Spinal cord (tissue), 10 donors: ENCODE measurements around the gene ZNF865. TPM values are rescaled to one million over a fixed set of nuclear protein-coding genes. Genes with fewer than 3 reads are reported as not detected.

Experiments
- DNase-seq, 6 donors: peaks; one replicate each; pipeline versions ENCODE4 v3.0.0 to v3.0.0-alpha.2; 2013 to 2015; ENCODE audit warnings: low spot score in 6 of 6, low read depth in 4 of 6
- H3K27ac ChIP-seq: one replicate; pipeline ENCODE4 v1.5.1; 2013; ENCODE audit warnings: low read depth, low read length, control low read depth
- H3K27me3 ChIP-seq: one replicate; pipeline ENCODE4 v1.6.1; 2013; ENCODE audit warnings: low read length; ENCODE audit not compliant: control insufficient read depth, insufficient read depth
- H3K36me3 ChIP-seq: one replicate; pipeline ENCODE4 v1.6.1; 2013; ENCODE audit warnings: low read length; ENCODE audit not compliant: control insufficient read depth, insufficient read depth
- H3K4me1 ChIP-seq: one replicate; pipeline ENCODE4 v1.6.1; 2013; ENCODE audit warnings: low read length; ENCODE audit not compliant: control insufficient read depth, insufficient read depth
- H3K4me3 ChIP-seq: one replicate; pipeline ENCODE4 v1.5.1; 2013; ENCODE audit warnings: low read depth, low read length, control low read depth
- H3K9me3 ChIP-seq: one replicate; pipeline ENCODE4 v1.6.1; 2013; ENCODE audit warnings: low read length; ENCODE audit not compliant: control insufficient read depth, insufficient read depth
- WGBS: methylation state at CpG from one replicate; pipeline ENCODE4 v1.1.5; 2013; ENCODE audit warnings: missing lambda C conversion rate; ENCODE audit not compliant: insufficient coverage; 5-methylcytosine and 5-hydroxymethylcytosine counted together
- polyA plus RNA-seq, 2 donors: library from polyadenylated mRNA; unstranded; fragments of 120-200 nt; gene quantifications; one replicate each; pipeline ENCODE4 v1.2.1, GENCODE V29; 2013; ENCODE audit not compliant: insufficient read length in 2 of 2
- total RNA-seq, 2 donors: library from RNA; depleted of rRNA in 1 of 2; stranded (reverse); fragments of 120-200 nt in 1 of 2; fragments of >200 nt in 1 of 2; gene quantifications; one replicate each; pipeline versions ENCODE4 v1.2.3 to v1.2.4, GENCODE V29; 2013 to 2014
- donor health status: healthy.

ZNF865 gene
- total and polyA plus RNA-seq, 4 donors: 1.4 to 15.4 (median 8.5) TPM

GRCh38 chr19:55613930-55614710 lies 8.7 kb downstream of the ZNF865 start:
- WGBS: 96% methylated on average over 63 of the region's 75 CpGs
- Histone ChIP-seq H3K27me3 (no peaks in the 10 kb centered on the region), H3K36me3 (peaks cover 63% of the 10 kb centered on the region), H3K27ac (no peak overlapping the region), H3K4me1 (no peaks in the 10 kb centered on the region), H3K9me3 (no peaks in the 10 kb centered on the region), H3K4me3 (no peak overlapping the region)
- DNase-seq: no peak

DNA sequence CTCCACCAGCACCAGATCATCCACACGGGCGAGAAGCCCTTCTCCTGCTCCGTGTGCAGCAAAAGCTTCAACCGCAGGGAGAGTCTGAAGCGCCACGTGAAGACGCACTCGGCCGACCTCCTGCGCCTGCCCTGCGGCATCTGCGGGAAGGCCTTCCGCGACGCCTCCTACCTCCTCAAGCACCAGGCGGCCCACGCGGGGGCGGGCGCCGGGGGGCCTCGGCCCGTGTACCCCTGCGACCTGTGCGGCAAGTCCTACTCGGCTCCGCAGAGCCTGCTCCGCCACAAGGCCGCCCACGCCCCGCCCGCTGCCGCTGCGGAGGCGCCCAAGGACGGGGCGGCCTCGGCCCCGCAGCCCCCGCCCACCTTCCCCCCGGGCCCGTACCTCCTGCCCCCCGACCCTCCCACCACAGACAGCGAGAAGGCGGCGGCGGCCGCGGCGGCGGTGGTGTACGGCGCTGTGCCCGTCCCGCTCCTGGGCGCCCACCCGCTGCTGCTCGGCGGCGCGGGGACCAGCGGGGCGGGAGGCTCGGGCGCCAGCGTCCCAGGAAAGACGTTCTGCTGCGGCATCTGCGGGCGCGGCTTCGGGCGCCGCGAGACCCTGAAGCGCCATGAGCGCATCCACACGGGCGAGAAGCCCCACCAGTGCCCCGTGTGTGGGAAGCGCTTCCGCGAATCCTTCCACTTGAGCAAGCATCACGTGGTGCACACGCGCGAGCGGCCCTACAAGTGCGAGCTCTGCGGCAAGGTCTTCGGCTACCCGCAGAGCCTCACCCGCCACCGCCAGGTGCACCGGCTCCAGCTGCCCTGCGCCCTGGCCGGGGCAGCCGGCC lies 9.5 kb downstream of the ZNF865 start:
- Histone ChIP-seq H3K27me3 (no peaks in the 10 kb centered on the region), H3K36me3 (peaks cover 63% of the 10 kb centered on the region), H3K4me3 (no peak overlapping the region), H3K27ac (no peak overlapping the region), H3K9me3 (no peaks in the 10 kb centered on the region), H3K4me1 (no peaks in the 10 kb centered on the region)
- DNase-seq: no peak
- WGBS: 98% methylated on average over 83 of the region's 98 CpGs

DNA sequence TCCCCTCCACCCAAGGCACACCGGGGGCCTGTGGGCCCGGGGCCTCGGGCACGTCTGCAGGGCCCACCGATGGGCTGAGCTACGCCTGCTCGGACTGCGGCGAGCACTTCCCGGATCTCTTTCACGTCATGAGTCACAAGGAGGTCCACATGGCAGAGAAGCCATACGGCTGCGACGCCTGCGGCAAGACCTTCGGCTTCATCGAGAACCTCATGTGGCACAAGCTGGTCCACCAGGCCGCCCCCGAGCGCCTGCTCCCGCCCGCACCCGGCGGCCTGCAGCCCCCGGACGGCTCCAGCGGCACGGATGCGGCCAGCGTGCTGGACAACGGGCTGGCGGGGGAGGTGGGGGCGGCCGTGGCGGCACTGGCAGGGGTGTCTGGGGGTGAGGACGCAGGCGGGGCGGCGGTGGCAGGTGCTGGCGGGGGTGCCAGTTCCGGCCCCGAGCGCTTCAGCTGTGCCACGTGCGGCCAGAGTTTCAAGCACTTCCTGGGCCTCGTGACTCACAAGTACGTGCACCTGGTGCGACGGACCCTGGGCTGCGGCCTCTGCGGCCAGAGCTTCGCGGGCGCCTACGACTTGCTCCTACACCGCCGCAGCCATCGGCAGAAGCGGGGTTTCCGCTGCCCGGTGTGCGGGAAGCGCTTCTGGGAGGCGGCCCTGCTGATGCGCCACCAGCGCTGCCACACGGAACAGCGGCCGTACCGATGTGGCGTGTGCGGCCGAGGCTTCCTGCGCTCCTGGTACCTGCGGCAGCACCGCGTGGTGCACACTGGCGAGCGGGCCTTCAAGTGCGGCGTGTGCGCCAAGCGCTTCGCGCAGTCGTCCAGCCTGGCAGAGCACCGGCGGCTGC lies 10.3 kb downstream of the ZNF865 start:
- no peak overlapping the region for H3K27ac ChIP-seq
- H3K4me1 ChIP-seq: no peaks in the 10 kb centered on the region
- H3K36me3 ChIP-seq: peaks cover 66% of the 10 kb centered on the region
- H3K4me3 ChIP-seq: no peak overlapping the region
- H3K27me3 ChIP-seq: no peaks in the 10 kb centered on the region
- WGBS: 97% methylated on average over 81 of the region's 88 CpGs
- DNase-seq: no peak
- no peaks in the 10 kb centered on the region for H3K9me3 ChIP-seq

DNA sequence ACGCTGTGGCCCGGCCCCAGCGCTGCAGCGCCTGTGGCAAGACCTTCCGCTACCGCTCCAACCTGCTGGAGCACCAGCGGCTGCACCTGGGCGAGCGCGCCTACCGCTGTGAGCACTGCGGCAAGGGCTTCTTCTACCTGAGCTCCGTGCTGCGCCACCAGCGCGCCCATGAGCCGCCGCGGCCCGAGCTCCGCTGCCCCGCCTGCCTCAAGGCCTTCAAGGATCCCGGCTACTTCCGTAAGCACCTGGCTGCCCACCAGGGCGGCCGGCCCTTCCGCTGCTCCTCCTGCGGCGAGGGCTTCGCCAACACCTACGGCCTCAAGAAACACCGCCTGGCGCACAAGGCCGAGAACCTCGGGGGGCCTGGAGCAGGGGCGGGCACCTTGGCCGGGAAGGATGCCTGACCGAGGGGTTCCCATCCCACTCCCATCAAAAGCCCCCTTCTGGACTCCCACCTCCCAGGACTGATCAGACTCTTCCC lies 11.0 kb downstream of the ZNF865 start:
- DNase-seq: no peak
- WGBS: 96% methylated on average over 38 of the region's 38 CpGs
- H3K36me3 ChIP-seq: peaks cover 72% of the 10 kb centered on the region
- no peak overlapping the region for H3K27ac ChIP-seq
- no peaks in the 10 kb centered on the region for H3K27me3 ChIP-seq
- H3K4me3 ChIP-seq: no peak overlapping the region
- H3K9me3 ChIP-seq: no peaks in the 10 kb centered on the region
- no peaks in the 10 kb centered on the region for H3K4me1 ChIP-seq

DNA sequence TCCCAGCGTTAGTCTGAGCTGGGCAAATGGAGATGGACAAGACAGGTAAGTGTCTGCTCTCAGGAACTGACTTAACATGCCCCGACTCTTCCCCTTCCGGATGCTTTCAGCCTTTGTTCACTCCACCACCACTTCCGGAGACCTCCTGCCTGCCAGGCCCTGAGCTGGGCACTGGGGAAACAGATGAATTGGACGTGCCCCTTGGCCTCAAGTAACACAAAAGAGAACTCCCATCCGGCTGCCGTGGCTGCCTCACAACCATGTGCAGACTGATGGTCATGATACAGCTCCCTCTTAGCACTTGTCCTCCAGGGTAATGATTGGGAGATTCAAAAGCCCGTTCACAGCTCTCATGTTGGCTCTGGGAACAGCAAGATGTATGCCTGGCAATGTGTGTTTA lies 12.0 kb downstream of the ZNF865 start:
- no peaks in the 10 kb centered on the region for H3K27me3 ChIP-seq
- no peak overlapping the region for H3K4me3 ChIP-seq
- H3K9me3 ChIP-seq: no peaks in the 10 kb centered on the region
- WGBS: 77% methylated on average over 7 of the region's 8 CpGs
- no peaks in the 10 kb centered on the region for H3K4me1 ChIP-seq
- H3K36me3 ChIP-seq: peaks cover 77% of the 10 kb centered on the region
- DNase-seq: no peak
- no peak overlapping the region for H3K27ac ChIP-seq

GRCh38 chr19:55618426-55618825 lies 13.0 kb downstream of the ZNF865 start:
- H3K27me3 ChIP-seq: no peaks in the 10 kb centered on the region
- no peaks in the 10 kb centered on the region for H3K9me3 ChIP-seq
- 87% methylated on average over 2 of the region's 7 CpGs for WGBS
- no peak overlapping the region for H3K4me3 ChIP-seq
- H3K36me3 ChIP-seq: peaks cover 73% of the 10 kb centered on the region
- DNase-seq: no peak
- H3K4me1 ChIP-seq: no peaks in the 10 kb centered on the region
- H3K27ac ChIP-seq: no peak overlapping the region

DNA sequence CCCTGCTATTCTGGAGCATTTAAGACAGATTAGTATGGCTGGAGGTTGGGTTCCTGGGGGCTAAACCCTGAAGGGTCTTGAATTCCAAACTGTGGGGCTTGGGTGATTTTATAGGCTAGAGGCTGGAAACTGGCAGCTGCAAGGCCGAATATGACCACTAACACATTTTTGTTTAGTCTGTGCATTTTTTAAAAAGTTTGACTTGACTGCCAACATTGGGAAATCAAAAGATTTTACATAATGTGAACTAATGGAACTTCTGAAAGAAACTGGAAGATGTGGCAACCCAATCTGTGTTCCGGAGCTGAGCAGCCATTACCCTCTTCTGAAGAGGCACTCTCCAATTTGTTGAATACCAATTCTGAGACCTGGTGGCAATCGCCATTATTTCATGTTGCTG lies 13.8 kb downstream of the ZNF865 start:
- WGBS: 100% methylated on average over 2 of the region's 3 CpGs
- H3K9me3 ChIP-seq: no peaks in the 10 kb centered on the region
- H3K4me1 ChIP-seq: no peaks in the 10 kb centered on the region
- DNase-seq: no peak
- H3K4me3 ChIP-seq: no peak overlapping the region
- H3K27me3 ChIP-seq: no peaks in the 10 kb centered on the region
- no peak overlapping the region for H3K27ac ChIP-seq
- H3K36me3 ChIP-seq: peaks cover 64% of the 10 kb centered on the region

GRCh38 chr19:55620410-55621204 lies 15.2 kb downstream of the ZNF865 start:
- no peak overlapping the region for H3K4me3 ChIP-seq
- no peak for DNase-seq
- H3K36me3 ChIP-seq: peaks cover 53% of the 10 kb centered on the region
- H3K4me1 ChIP-seq: peaks cover 5% of the 10 kb centered on the region
- no peaks in the 10 kb centered on the region for H3K27me3 ChIP-seq
- no peak overlapping the region for H3K27ac ChIP-seq
- no peaks in the 10 kb centered on the region for H3K9me3 ChIP-seq
- WGBS: 94% methylated on average over 6 of the region's 12 CpGs
